ENCODE measurements around the gene MRPS30.
A peak's percentile ranks its signal among the peaks of the same experiment; 100 is the strongest.
"Not testable (repeated sequence)": the region's sequence is repeated elsewhere in the genome, so short reads cannot be mapped to it uniquely, and the experiment has no call there.

MRPS30 gene

DNA sequence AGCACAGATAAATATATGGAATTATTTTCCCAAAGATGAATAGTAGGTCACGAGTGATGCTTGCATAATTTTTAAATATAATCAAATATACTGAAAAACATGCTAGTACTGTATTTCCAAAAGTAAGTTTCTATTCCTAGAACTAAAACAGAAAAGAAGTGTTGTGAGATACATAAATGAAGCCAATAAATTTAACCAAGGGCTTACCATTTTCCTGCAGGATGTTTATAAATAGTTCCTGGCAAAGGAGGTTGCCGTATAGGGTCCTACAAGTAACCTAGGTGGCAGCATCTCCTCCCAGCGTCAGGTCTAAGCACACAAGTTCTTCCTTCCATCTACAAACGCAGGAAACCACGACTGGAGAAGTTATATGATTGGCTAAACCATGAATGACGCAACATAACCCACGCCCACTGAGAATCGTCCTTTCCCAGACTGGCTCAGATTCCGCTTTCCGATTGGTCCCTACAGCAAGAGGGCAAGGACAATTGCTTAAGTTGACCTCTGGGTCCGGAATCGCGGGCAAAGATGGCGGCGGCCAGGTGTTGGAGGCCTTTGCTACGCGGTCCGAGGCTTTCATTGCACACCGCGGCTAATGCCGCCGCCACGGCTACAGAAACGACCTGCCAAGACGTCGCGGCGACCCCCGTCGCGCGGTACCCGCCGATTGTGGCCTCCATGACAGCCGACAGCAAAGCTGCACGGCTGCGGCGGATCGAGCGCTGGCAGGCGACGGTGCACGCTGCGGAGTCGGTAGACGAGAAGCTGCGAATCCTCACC, at the start of gene MRPS30:
TSS of gene MRPS30 (plus strand) at position 513 of the 780 bp plus-strand sequence. CDS start at position 529, 16 bp downstream.
- Mint-ChIP-seq H3K9me3 (no peaks in the 10 kb centered on the region), H3K4me3 (peak within 1 kb of the TSS; percentile 89), H3K4me1 (ENCODE audit: low read depth) (peaks cover 27% of the 10 kb centered on the region), H3K36me3 (ENCODE audit: low read depth) (peaks cover 13% of the 10 kb centered on the region), H3K27me3 (ENCODE audit: low read depth) (no peaks in the 10 kb centered on the region), H3K27ac (peak within 1 kb of the TSS; percentile 98)

DNA sequence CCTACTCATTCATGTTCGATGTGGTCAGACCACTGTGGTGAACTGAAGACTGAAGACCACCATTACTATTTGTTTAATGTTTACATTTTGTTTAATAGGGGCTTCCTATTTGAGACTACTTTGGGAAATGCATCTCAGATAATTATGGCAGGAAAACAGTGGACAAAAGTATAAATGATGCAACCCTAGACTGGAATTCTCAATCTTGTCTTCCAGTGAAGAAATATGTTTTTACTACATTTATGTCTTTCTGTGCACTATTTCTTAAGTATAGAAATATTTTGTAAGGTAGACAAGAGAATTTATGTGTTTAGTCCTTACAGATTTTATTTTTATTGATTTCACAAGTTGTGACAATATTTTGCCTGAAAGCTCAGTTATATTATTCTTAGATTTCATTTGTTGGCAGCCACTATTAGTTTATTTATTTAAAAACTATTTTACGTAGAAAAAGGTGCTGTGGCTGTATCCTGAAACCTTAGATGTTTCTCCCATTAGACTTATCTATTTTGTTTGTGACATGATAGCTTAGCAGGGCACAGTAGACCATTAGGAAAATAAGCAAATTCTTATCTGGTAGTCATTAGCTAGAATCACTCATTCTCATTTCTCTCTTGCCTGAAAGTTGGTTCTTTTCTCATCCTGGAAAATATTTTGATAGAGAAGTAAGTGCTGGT, 39.4 kb upstream of the MRPS30 start:
- H3K4me3 Mint-ChIP-seq = no peak overlapping the region
- H3K4me1 Mint-ChIP-seq (ENCODE audit: low read depth) = no peaks in the 10 kb centered on the region
- no peaks in the 10 kb centered on the region for H3K27me3 Mint-ChIP-seq (ENCODE audit: low read depth)
- H3K9me3 Mint-ChIP-seq = no peaks in the 10 kb centered on the region
- H3K36me3 Mint-ChIP-seq (ENCODE audit: low read depth) = no peaks in the 10 kb centered on the region
- no peak overlapping the region for H3K27ac Mint-ChIP-seq

DNA sequence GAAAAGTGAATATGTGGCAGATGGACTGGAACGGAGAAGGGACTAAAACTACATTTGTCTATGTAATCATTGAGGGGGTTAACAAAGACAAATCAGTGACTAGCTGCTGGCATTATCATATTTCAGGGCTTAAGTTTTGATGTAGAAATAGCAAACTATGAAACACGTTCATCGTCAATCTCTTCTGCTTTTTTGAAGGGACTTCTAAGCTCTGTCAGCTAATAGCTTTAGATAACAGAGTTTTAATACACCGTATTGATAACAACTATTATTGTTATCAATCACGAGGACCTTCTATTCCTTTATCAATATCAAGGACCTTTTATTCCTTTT, 38.9 kb upstream of the MRPS30 start:
- Mint-ChIP-seq H3K9me3 (no peaks in the 10 kb centered on the region), H3K4me1 (ENCODE audit: low read depth) (no peaks in the 10 kb centered on the region), H3K4me3 (no peak overlapping the region), H3K36me3 (ENCODE audit: low read depth) (no peaks in the 10 kb centered on the region), H3K27me3 (ENCODE audit: low read depth) (no peaks in the 10 kb centered on the region), H3K27ac (no peak overlapping the region)

DNA sequence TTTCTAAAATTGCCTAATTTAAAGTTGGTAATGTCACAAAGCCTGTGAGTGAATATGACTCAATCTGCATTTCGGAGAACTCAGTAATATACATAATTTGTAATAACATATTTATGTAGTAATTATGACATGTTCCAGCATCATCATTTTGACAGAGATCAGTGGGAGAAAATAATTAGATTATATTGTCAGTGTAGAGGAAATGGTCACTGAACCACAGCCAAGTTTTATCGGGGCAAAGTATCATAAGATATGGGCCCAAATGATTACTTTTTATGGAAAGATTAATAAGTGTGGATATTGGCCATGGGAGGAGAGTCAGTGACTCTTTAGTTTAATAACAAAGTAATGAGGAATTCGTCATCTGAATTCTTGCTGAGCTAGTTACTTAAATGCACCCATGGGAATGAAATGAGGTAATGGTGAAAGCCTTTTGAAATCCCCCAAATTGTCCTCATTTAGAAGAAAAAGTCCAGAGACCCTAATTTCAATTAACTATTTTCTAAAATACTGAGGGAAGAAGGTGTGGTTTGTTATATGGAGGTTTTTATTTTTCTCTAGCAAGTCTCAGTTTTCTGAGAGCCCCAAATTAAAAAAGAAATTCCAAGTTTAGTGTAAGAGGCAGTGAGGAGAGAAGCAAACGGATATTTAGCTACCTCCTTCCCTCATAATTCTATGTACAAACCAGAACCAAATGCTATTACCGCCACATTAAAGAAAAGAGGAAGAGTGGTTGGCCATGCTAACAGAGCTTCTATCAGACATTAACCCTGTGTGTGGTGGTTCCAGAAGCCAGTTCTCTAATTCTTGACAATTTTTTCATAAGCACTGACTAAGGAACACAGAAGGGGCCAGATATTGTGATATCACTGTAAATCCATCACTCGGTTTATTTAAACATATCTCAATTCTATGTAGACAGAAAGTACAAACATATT, 37.7 kb upstream of the MRPS30 start:
- H3K9me3 Mint-ChIP-seq = no peaks in the 10 kb centered on the region

DNA sequence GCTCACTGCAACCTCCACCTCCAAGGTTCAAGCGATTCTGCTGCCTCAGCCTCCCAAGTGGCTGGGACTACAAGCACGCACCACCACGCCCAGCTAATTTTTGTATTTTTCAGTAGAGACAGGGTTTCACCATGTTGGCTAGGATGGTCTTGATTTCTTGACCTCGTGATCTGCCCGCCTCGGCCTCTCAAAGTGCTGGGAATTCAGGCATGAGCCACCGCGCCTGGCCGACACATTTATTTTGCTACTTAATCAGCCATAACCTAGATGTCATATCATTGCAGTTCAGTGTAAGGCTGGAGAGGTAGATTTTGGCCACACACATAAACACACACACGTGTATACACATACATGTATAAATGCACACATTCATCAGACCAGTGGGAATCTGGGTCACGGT, 36.4 kb upstream of the MRPS30 start:
- H3K4me1 Mint-ChIP-seq (ENCODE audit: low read depth); H3K36me3 Mint-ChIP-seq (ENCODE audit: low read depth); H3K9me3 Mint-ChIP-seq; H3K27ac Mint-ChIP-seq; H3K4me3 Mint-ChIP-seq; H3K27me3 Mint-ChIP-seq (ENCODE audit: low read depth): not testable (repeated sequence)

More for the DNA sequence above, 37.7 kb upstream of the MRPS30 start:
- H3K36me3 Mint-ChIP-seq (ENCODE audit: low read depth) = no peaks in the 10 kb centered on the region
- no peak overlapping the region for H3K27ac Mint-ChIP-seq
- no peaks in the 10 kb centered on the region for H3K27me3 Mint-ChIP-seq (ENCODE audit: low read depth)
- no peaks in the 10 kb centered on the region for H3K4me1 Mint-ChIP-seq (ENCODE audit: low read depth)
- no peak overlapping the region for H3K4me3 Mint-ChIP-seq

DNA sequence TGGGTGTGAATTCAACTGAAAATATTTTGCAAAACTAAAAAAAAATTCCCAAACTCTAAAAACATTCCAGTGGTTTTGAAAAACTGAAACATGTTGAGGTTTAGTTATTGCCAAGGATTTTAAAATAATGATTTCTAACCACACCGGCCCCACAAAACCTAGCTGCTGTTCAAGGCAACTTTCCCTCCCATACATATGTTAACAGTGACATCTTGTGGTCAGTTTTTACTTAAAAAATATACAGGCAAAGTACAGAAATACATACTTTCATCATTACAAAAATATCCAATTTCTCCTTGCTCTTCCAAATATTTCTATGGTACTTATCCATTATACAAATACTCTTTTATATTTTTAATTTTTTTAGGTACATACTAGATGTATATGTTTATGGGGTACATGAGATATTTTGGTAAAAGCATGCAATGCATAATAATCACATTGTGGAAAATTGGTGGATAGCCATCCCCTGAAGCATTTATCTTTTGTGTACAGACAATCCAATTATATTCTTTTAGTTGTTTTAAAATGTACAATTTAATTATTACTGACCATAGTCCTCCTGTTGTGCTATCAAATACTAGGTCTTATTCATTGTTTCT, 34.4 kb upstream of the MRPS30 start:
- H3K27me3 Mint-ChIP-seq (ENCODE audit: low read depth) = no peaks in the 10 kb centered on the region
- no peaks in the 10 kb centered on the region for H3K4me1 Mint-ChIP-seq (ENCODE audit: low read depth)
- no peak overlapping the region for H3K4me3 Mint-ChIP-seq
- H3K27ac Mint-ChIP-seq = no peak overlapping the region
- no peaks in the 10 kb centered on the region for H3K9me3 Mint-ChIP-seq
- H3K36me3 Mint-ChIP-seq (ENCODE audit: low read depth) = no peaks in the 10 kb centered on the region

DNA sequence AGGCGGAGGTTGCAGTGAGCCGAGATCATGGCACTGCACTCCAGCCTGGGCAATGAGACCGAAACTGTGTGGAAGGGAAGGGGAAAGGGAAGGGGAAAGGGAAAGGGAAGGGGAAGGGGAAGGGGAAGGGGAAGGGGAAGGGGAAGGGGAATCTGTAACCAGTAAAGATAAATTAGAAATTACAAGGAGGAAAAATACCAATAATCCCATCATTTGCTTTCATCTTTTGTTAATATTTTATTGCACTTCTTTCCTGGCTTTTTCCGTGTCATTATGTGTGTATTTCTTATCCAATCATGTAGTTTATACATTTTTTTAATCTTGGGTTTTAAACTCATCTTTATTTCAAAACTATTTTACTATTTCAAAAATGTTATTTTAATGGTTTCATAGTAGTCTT, 29.6 kb upstream of the MRPS30 start:
- Mint-ChIP-seq H3K27ac (no peak overlapping the region), H3K27me3 (ENCODE audit: low read depth) (no peaks in the 10 kb centered on the region), H3K36me3 (ENCODE audit: low read depth) (no peaks in the 10 kb centered on the region), H3K4me3 (no peak overlapping the region), H3K9me3 (no peaks in the 10 kb centered on the region), H3K4me1 (ENCODE audit: low read depth) (no peaks in the 10 kb centered on the region)

DNA sequence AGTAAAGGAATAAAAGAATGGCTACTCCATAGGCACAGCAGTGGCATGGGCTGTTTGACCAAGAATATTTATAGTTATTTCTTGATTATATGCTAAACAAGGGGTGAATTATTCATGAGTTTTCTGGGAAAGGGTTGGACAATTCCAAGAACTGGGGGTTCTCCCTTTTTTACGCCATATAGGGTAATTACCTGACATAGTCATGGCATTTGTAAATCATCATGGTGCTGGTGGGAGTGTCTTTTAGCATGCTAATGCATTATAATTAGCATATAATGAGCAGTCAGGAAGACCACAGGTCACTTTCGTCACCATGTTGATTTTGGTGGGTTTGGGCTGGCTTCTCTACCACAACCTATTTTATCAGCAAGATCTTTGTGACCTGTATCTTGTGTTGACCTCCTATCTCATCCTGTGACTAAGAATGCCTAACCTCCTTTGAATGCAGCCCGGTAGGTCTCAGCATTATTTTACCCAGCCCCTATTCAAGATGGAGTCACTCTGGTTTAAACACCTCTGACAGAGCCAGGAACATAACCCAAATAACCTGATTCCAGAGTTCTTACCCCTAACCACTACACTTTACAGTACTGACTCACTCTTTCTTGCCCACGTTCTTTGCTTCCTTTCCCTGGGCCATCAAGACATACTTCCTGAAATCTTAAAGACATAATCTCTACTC, 25.0 kb upstream of the MRPS30 start:
- Mint-ChIP-seq H3K4me1 (ENCODE audit: low read depth) (no peaks in the 10 kb centered on the region), H3K4me3 (no peak overlapping the region), H3K27ac (no peak overlapping the region), H3K27me3 (ENCODE audit: low read depth) (no peaks in the 10 kb centered on the region), H3K36me3 (ENCODE audit: low read depth) (no peaks in the 10 kb centered on the region), H3K9me3 (peaks cover 13% of the 10 kb centered on the region)

DNA sequence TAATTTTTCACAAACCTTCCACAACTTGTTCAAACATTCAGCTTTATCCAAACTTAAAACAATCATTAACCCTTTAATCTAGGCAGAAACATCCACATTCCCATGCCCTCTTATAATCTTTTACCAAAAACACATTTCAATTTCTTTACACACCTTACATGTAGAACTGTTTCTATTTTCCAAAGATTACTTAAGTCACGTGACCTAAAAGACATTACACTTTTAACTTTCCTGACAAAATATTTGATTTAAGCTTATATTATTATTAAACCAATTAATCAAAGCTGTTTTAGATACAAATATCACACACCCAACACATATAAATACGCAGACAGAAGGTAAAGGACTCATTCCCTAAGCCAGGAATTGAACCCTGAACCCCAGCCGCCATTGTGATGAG, 21.0 kb upstream of the MRPS30 start:
- H3K27ac Mint-ChIP-seq = no peak overlapping the region
- no peaks in the 10 kb centered on the region for H3K36me3 Mint-ChIP-seq (ENCODE audit: low read depth)
- H3K4me1 Mint-ChIP-seq (ENCODE audit: low read depth) = no peaks in the 10 kb centered on the region
- no peak overlapping the region for H3K4me3 Mint-ChIP-seq
- H3K9me3 Mint-ChIP-seq = peaks cover 33% of the 10 kb centered on the region
- H3K27me3 Mint-ChIP-seq (ENCODE audit: low read depth) = no peaks in the 10 kb centered on the region

DNA sequence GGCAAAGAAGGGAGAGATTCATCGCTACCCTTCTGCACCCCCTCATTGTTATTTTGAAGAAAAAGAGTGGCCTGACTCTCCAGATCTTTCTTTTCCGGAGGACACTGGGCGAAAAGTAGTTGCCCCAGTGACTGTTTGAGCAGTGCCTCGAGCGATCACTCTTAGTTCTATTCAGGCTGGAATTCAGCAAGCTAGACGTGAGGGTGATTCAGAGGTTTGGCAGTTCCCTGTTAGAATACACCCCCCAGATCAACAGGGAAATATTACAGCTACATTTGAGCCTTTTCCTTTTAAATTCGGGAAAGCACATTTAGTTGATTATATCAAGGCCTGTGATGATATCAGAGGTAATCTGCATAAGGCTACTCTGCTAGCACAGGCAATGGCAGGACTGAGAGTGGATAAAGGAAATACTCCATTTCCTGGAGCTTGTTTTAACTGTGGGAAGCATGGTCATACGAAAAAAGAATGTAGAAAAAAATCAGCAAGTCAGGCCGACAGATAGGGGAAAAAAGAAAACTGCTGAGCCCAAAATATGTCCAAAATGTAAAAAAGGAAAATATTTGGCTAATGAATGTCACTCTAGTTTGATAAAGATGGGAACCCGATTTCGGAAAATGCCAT, 19.3 kb upstream of the MRPS30 start:
- not testable (repeated sequence) for H3K27me3 Mint-ChIP-seq (ENCODE audit: low read depth); H3K27ac Mint-ChIP-seq; H3K4me3 Mint-ChIP-seq; H3K36me3 Mint-ChIP-seq (ENCODE audit: low read depth); H3K4me1 Mint-ChIP-seq (ENCODE audit: low read depth)
- peaks cover 49% of the 10 kb centered on the region for H3K9me3 Mint-ChIP-seq

DNA sequence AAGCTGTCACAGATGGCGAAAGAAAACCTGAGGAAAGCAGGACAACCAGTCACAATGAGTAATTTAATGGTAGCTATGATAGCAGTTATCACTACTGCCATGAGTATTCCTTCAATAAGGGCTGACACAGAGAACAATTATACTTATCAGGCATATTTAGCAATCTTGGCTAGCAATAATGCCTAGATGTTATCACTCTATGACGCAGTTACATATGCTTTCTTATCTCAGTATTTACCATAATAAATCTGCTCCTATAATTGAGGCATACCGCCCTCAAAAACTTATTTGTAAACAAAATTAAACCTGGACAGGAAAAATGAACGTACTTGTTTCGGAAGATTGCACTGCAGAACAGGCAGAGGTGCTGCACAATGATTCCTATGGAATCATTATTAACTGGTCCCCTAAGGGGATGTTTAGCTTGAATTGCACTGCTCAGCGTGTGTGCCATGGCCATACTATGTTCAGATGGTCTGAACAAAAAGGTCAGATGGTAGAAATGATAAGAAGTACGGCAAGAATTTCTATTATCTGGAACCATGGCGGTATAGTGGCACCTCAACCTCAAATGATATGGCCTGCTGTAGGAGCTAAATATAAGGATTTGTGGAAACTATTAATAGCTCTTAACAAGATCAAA, 16.6 kb upstream of the MRPS30 start:
- not testable (repeated sequence) for H3K4me3 Mint-ChIP-seq; H3K36me3 Mint-ChIP-seq (ENCODE audit: low read depth); H3K27ac Mint-ChIP-seq; H3K4me1 Mint-ChIP-seq (ENCODE audit: low read depth); H3K27me3 Mint-ChIP-seq (ENCODE audit: low read depth)
- peaks cover 56% of the 10 kb centered on the region for H3K9me3 Mint-ChIP-seq

DNA sequence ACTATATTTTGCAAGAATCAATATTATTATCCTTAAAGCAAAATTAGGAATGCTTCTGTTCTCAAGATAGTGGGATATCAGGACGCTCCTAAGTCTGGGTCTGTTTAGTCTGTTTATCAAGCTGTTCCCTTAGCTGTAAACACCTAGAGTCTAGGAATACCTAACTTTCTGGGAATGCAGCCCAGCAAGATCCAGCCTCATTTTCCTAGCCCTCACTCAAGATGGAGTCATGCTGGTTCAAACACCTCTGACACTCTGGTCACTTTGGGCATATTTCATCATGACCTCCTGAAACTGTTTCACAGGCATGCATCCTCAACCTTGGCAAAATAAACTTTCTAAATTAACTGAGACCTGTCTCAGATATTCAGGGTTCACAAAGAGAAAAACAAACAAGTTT, 14.4 kb upstream of the MRPS30 start:
- Mint-ChIP-seq H3K27me3 (ENCODE audit: low read depth) (no peaks in the 10 kb centered on the region), H3K36me3 (ENCODE audit: low read depth) (peaks cover 3% of the 10 kb centered on the region), H3K27ac (no peak overlapping the region), H3K9me3 (peaks cover 45% of the 10 kb centered on the region), H3K4me1 (ENCODE audit: low read depth) (peaks cover 10% of the 10 kb centered on the region), H3K4me3 (no peak overlapping the region)

DNA sequence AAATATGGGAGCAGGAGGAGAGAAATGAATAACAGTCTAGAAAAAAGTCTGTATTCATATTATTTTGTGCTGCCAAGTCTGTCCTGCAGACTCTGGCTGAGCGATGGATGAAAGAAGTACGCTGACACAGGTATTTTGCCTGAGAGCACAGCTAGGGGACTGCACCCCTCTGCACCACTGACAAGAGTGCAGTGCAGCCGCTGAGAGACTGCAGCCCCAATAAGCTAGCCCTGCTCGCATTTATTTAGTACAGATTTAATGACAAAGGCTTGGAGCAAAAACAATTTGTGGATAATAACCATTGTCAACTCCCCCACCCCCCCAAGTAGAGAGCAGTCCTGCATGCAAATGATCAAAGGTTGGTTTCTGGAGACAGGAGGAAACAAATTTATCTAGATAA, 13.3 kb upstream of the MRPS30 start:
- Mint-ChIP-seq H3K27ac (no peak overlapping the region), H3K4me1 (ENCODE audit: low read depth) (peaks cover 10% of the 10 kb centered on the region), H3K9me3 (peaks cover 43% of the 10 kb centered on the region), H3K4me3 (no peak overlapping the region), H3K27me3 (ENCODE audit: low read depth) (no peaks in the 10 kb centered on the region), H3K36me3 (ENCODE audit: low read depth) (peaks cover 3% of the 10 kb centered on the region)

Data from T-helper 1 cell treated with Interleukin-12 subunit alpha and Interleukin-12 subunit beta and Interleukin-4 antibody, amounts not matched to agents 30 μg/mL and 1 μg/mL, for 36 hours (primary cell).